Nephron progenitor cell (in vitro differentiated cells): ENCODE results near the gene SLC66A2.
A peak's percentile ranks its signal among the peaks of the same experiment; 100 is the strongest.
"Not testable (repeated sequence)": the region's sequence is repeated elsewhere in the genome, so short reads cannot be mapped to it uniquely, and the experiment has no call there.

Experiments used
- DNase-seq: peaks from one replicate; pipeline ENCODE4 v3.0.0; 2021
- H3K27ac Mint-ChIP-seq: 2 replicates; pipeline ENCODE4 v1.8.0; 2021; ENCODE audit warnings: mild to moderate bottlenecking, moderate library complexity, mixed read lengths
- H3K27me3 Mint-ChIP-seq: 2 replicates; pipeline ENCODE4 v1.8.0; 2021; ENCODE audit warnings: mild to moderate bottlenecking, low read depth, mixed read lengths; ENCODE audit not compliant: poor library complexity
- H3K36me3 Mint-ChIP-seq: 2 replicates; pipeline ENCODE4 v1.8.0; 2021; ENCODE audit warnings: low read depth, mixed read lengths
- H3K4me1 Mint-ChIP-seq: 2 replicates; pipeline ENCODE4 v1.8.0; 2021; ENCODE audit warnings: mixed read lengths
- H3K4me3 Mint-ChIP-seq: 2 replicates; pipeline ENCODE4 v1.8.0; 2021; ENCODE audit warnings: mild to moderate bottlenecking, moderate library complexity, mixed read lengths
- H3K9me3 Mint-ChIP-seq: 2 replicates; pipeline ENCODE4 v1.8.0; 2021; ENCODE audit warnings: mild to moderate bottlenecking, moderate library complexity, mixed read lengths
- CTCF ChIP-seq: fragments of 200-600 bp; sonication (generic); IDR thresholded peaks from 2 replicates; pipeline ENCODE4 v1.5.0; 2021; ENCODE audit warnings: antibody characterized with exemption

Gene SLC66A2

GRCh38 chr18:79869591-79870300 is 81.7 kb downstream of the SLC66A2 start:
- Mint-ChIP-seq H3K36me3 (no peaks in the 10 kb centered on the region), H3K27me3 (no peaks in the 10 kb centered on the region), H3K4me1 (peaks cover 29% of the 10 kb centered on the region), H3K27ac (no peak overlapping the region), H3K4me3 (no peak overlapping the region), H3K9me3 (peaks cover 11% of the 10 kb centered on the region)
- no peak for DNase-seq
- TF ChIP-seq CTCF, result no peak

- Mint-ChIP-seq H3K27me3 (no peaks in the 10 kb centered on the region), H3K36me3 (no peaks in the 10 kb centered on the region)
These were observed 82.5 kb downstream of the SLC66A2 start for GRCh38 chr18:79868811-79869541.

GRCh38 chr18:79868168-79868784 is 83.2 kb downstream of the SLC66A2 start:
- Mint-ChIP-seq H3K36me3 (no peaks in the 10 kb centered on the region), H3K27me3 (no peaks in the 10 kb centered on the region), H3K9me3 (peaks cover 11% of the 10 kb centered on the region), H3K4me1 (peaks cover 16% of the 10 kb centered on the region), H3K27ac (peak overlapping the region; percentile 54), H3K4me3 (no peak overlapping the region)
- DNase-seq, result no peak
- TF ChIP-seq CTCF, result no peak

More at GRCh38 chr18:79868811-79869541, 82.5 kb downstream of the SLC66A2 start:
- Mint-ChIP-seq H3K27ac (no peak overlapping the region), H3K4me1 (peaks cover 23% of the 10 kb centered on the region), H3K4me3 (no peak overlapping the region), H3K9me3 (peaks cover 11% of the 10 kb centered on the region)
- no peak for DNase-seq
- no peak for TF ChIP-seq CTCF

- Mint-ChIP-seq H3K4me1 (peaks cover 10% of the 10 kb centered on the region), H3K9me3 (peaks cover 16% of the 10 kb centered on the region), H3K36me3 (no peaks in the 10 kb centered on the region), H3K27ac (peak overlapping the region; percentile 54), H3K4me3 (no peak overlapping the region), H3K27me3 (no peaks in the 10 kb centered on the region)
- DNase-seq, result no peak
- no peak for TF ChIP-seq CTCF
These were observed 83.8 kb downstream of the SLC66A2 start for GRCh38 chr18:79867666-79868065.

GRCh38 chr18:79866889-79867574 is 84.4 kb downstream of the SLC66A2 start:
- Mint-ChIP-seq H3K9me3 (peaks cover 22% of the 10 kb centered on the region), H3K27me3 (peaks cover 4% of the 10 kb centered on the region), H3K4me3 (no peak overlapping the region), H3K36me3 (no peaks in the 10 kb centered on the region), H3K4me1 (peaks cover 5% of the 10 kb centered on the region), H3K27ac (no peak overlapping the region)
- no peak for DNase-seq
- TF ChIP-seq CTCF, result no peak

- peaks cover 33% of the 10 kb centered on the region for H3K9me3 Mint-ChIP-seq
These were observed 85.5 kb downstream of the SLC66A2 start for GRCh38 chr18:79865951-79866350.

GRCh38 chr18:79864955-79865354 is 86.5 kb downstream of the SLC66A2 start:
- H3K36me3 Mint-ChIP-seq, H3K4me1 Mint-ChIP-seq, H3K27ac Mint-ChIP-seq, H3K4me3 Mint-ChIP-seq, DNase-seq: not testable (repeated sequence)
- peaks cover 10% of the 10 kb centered on the region for H3K27me3 Mint-ChIP-seq
- H3K9me3 Mint-ChIP-seq, result peaks cover 43% of the 10 kb centered on the region

More at GRCh38 chr18:79865951-79866350, 85.5 kb downstream of the SLC66A2 start:
- not testable (repeated sequence) for H3K36me3 Mint-ChIP-seq, H3K4me3 Mint-ChIP-seq, H3K27me3 Mint-ChIP-seq, H3K4me1 Mint-ChIP-seq, H3K27ac Mint-ChIP-seq, DNase-seq
